WI38 (cell line): Measurements from ENCODE around the gene RIN1.

Experiments used
- H3K4me3 ChIP-seq: 2 replicates; pipeline ENCODE4 v1.5.1; 2011; ENCODE audit warnings: low read depth, mild to moderate bottlenecking, control low read depth, low read length
- CTCF ChIP-seq: IDR thresholded peaks from 2 replicates; pipeline ENCODE4 v1.5.1; 2012; ENCODE audit warnings: low read depth, mild to moderate bottlenecking, control low read depth, low read length

Gene RIN1

GRCh38 chr11:66347425-66348276 is 11.4 kb upstream of the RIN1 start, which contains the start of gene B4GAT1:
Gene B4GAT1, minus strand, starts transcription at chr11:66347629. Its CDS starts 84 bp downstream, at chr11:66347545.
- no peak for TF ChIP-seq CTCF

DNA sequence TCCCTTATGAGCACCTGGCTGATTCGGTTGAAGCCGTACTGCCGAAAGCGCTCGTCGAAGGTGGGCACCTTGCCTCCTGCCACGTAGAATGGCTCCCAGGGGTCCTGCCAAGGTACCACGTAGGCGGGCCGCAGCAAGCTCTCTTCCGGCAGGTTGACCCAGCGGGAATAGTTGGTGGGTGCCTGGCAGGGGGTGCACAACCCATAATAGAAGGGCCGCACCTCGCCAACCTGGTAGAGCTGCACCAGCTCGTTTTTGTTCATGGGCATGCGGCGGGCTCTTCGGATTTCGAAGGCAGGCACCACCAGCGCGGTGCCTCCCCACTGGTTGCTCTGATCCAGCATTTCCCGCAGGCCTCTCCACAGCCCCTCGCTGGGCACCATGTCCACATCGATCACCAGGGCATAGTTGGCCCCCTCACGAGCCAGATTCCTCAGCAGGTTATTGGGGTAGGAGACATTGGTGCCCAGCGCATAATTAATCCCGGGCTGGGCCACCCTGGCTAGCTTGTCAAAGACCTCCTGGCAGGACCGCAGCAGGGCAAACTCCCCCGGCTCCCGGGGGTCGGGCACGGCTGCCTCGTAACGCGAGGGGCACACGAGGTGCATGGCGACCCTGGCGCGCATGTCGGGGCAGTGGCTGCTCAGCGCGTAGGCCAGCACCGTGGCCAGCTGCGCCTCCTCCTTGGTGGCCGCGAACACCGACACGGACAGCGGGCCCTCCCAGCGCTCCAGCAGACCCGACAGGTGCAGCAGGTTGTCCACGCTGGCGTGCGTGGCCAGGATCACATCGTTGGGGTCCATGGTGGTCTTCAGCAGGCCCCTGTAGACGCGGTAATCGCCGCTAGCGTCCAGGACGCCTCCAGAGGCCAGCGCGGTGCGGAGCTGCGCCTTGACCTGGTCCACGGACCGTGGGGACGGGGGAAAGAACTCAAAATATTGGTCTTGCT is 10.5 kb upstream of the RIN1 start:
- peak overlapping the region; percentile 83 for H3K4me3 ChIP-seq
- TF ChIP-seq CTCF = no peak

More at GRCh38 chr11:66347425-66348276, 11.4 kb upstream of the RIN1 start, which contains the start of gene B4GAT1:
- peak within 1 kb of the TSS; percentile 83 for H3K4me3 ChIP-seq

DNA sequence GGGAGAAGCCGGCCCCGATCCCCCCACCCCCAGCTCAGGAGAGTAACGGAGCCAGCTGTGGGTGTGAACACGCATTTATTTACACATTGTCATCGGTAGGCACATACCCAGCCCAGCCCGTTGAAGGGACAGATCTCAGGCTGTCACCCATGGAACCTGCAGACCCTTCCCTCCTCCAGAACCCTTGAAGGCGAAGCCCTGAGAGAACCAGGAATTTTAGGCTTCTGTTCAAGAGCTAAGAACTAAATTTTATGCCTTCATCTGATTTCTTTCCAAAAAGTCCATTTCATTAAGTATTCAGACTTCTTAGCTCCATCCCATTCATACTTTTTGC is 9.0 kb upstream of the RIN1 start:
- H3K4me3 ChIP-seq = peak overlapping the region; percentile 97
- no peak for TF ChIP-seq CTCF

DNA sequence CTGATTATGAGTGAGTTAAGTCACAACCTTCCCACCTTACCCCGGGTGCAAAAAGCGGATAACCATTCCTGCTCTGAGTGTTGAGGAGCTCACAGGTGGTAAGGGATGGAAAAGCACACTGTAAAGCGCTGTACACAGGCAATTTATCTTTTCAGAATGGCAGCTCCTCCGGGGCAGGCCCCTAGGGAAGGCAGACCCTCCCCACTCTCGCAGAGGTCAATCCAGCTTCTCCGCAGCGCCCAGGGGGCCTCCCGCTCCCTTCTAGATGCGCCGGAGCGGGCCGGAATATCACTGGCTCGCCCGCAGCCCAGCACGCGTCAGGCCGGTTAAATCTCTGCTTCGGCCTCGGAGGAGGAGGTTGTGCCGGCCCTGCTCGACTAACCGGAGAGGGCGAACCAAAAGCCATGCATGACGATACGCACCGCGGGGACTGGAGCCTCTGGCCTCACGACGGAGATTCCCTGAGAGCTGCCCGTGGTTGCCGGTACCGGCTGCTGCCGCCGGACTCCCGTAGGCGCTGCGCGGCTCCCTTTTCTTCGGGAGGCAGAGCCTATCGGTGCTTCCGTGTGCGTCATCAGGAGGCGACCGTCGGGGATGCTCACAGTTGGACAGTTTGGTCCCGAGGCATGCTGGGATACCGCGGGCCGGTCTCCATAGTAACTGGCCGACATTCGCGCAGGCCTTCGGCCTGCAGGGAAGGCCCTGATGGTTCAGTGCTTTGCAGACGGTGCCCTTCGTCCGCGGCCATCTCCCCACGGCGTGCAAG is 8.5 kb upstream of the RIN1 start, which contains the start of gene BRMS1:
TSS of gene BRMS1 (minus strand) at position 555 of the 766 bp plus-strand sequence. CDS start 2,870 bp downstream, outside the sequence.
- TF ChIP-seq CTCF = no peak
- peak within 1 kb of the TSS; percentile 97 for H3K4me3 ChIP-seq

DNA sequence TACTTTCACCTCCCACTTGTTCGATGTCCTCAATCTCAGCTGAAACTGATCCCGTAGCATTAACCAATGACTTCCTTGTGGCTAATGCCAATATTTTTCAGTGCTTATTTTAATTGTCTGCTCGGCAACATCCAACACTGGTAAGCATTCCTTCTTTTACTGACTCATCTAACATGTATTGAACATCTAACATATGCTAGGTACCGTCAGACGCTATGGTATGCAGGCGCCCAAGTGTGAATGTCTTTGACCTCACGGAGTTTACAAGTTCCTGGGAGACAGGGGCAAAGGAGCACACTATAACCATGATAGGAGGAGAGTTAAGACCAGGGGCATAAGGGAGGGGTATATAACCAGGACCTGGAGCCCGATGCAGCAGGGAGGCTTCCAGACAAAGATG is 6.9 kb upstream of the RIN1 start:
- H3K4me3 ChIP-seq = peak overlapping the region; percentile 97
- TF ChIP-seq CTCF = no peak

- H3K4me3 ChIP-seq = no peak overlapping the region
- TF ChIP-seq CTCF = no peak
Measured at GRCh38 chr11:66341502-66342126, 5.4 kb upstream of the RIN1 start.
